Measurements from ENCODE around the gene TXNDC17.
"Not testable (repeated sequence)": the region's sequence is repeated elsewhere in the genome, so short reads cannot be mapped to it uniquely, and the experiment has no call there.

Gene TXNDC17

DNA sequence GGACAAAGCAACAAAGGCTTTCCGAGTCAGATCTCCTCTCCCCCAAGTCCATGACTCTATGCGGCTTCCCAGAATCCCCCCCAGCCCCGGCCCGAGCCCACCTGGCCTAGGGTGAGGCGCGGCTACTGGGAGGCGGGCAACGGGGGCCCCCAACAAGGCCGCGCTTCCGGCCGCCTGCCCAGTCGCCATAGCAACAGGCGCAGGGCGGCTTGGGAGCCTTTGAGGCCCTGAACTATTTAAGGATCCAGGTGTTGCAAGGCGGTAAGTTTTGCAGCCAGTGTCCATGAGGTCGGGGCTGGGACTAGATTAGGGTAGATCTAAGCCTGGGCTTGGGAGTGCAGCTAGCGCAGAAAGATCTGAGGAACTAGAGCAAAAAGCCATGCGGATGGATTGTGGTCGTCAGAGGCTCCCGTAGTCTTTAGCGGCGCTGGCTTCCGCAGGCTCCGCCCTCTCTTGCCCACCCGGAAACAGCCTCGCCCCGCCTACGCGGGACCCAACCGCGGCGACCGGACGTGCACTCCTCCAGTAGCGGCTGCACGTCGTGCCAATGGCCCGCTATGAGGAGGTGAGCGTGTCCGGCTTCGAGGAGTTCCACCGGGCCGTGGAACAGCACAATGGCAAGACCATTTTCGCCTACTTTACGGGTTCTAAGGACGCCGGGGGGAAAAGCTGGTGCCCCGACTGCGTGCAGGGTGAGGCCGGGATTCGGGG is at the start of gene TXNDC17, which contains the start of gene KIAA0753:
Gene TXNDC17, plus strand, starts transcription at position 525 of the 711 bp plus-strand sequence. Its CDS starts 23 bp downstream, at position 548.
Gene KIAA0753, minus strand, starts transcription at position 176 of the 711 bp plus-strand sequence. CDS start 5,608 bp downstream, outside the sequence.
- peak; percentile 49 for DNase-seq

DNA sequence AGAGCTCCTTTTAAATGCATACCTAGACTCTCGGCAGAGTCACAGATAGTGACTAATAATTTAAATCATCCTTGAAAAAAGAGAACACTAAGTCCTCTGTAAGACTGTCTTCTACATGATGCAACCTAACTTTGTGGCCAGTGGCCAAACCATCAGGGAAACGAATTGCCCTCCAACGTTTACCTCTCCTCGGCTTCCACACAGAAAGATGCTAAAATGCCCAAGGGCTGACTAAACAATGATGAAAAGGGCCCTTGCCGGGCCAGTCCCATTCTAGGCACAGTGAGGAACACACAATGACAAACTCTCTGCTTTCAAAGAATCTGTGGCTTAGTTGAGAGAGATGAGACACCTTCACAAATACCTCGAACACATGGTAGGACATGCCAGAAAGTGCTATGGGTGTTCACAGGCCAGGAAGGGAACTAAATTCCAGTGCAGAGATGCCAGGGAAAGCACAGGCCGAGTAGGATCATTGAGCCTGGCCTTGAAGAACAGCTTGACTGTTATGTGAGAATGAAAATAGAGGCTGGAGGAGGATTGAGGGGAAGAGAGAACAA is 49.2 kb upstream of the TXNDC17 start:
- no peak for DNase-seq

DNA sequence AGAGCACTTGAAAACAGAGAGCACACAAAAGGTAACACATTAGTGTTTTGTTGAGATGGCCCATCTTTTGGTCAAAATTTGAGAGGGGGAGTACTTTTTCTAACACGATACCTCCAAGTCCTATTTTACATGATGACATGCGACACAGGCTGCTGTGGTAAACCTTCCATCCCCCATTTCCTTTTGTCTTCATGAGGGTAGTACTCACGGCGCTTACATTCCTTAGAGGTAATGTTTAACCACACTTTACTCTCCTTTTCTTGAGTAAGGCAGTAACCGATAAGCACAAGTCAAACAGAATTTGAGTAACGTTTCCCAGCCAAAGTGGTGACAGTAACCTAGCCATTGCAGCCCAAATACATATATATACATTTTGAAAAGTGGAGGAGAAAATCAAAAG is 48.7 kb upstream of the TXNDC17 start:
- DNase-seq: no peak

DNA sequence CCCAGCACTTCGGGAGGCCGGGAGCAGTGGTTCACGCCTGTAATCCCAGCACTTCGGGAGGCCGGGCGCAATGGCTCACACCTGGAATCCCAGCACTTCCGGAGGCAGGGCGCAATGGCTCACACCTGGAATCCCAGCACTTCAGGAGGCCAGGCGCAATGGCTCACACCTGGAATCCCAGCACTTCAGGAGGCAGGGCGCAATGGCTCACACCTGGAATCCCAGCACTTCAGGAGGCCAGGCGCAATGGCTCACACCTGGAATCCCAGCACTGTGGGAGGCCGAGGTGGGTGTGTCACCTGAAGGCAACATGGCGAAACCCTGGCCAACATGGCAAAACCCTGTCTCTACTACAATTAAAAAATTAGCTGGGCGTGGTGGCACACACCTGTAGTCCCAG is 47.5 kb upstream of the TXNDC17 start:
- DNase-seq: not testable (repeated sequence)

DNA sequence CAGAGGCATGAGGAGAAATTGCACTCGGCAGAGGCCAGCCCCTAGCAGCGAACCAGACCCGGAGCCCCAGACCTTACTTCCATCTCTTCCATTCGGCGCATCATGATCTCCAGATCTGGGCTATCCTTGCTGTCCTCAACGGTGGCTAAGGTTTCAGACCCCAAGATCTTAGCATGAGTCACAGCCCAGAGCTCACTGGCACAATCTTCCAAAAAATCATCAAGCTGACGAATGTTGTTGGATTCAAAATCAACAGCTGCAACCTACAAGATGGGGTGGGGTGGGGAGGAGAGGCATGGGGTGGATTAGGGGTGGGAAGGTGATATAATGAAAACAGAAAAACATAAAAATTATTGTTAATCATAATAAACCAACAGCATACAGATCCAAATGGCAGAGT is 44.8 kb upstream of the TXNDC17 start:
- no peak for DNase-seq

DNA sequence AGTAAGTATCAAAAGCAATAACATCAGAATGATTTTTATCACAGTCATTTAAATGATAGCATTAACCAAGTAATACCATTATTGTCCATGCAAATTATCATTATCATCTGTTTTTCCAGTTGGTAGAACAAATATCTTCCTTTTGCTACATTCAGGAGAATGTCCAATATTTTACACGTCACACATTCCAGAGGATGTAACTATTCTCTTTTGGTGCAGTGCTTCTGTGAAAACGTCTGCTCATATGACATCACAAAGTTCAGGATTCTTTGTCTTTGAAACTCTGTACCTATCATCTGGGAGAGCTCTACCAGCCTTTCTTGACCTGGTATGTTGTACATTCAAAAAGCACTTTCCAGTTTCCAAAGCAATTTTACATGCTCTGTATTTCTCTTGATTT is 44.3 kb upstream of the TXNDC17 start:
- DNase-seq: no peak

DNA sequence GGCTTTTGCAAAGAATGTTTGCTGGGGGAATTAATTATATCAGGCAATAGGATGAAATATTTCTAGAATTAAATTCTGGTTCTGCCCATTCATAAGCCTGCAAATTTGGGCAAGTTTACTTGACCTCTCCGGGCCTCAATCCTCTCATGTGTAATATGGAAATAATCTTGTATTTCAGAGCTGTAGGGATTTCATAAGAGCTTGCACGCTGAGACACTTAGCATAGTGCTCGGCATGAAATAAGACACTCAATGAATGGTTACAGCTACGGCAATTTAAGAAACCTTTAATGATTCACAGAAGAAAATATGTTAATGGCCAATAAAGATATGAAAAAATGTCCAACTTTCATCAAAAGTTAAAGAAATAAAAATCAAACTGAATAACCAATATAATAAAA is 43.9 kb upstream of the TXNDC17 start:
- no peak for DNase-seq

DNA sequence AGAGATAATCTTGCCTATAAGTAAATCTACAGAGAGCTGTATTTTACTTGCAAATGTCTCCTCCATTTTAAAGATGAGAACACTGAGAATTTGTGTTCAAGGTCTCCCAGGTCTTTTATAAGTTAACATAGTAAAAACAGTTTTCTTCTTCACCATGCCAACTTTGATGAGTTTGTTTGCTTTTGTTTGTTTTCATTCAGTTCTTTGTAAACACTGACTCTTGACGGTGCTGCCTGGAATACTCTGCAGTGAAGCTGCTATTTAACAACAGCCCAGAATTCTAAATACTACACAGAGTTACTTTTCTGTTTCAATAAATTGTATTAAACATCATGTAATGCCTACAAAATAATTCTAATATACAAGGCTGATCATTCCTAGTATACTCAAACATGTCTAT is 43.1 kb upstream of the TXNDC17 start:
- DNase-seq: no peak

DNA sequence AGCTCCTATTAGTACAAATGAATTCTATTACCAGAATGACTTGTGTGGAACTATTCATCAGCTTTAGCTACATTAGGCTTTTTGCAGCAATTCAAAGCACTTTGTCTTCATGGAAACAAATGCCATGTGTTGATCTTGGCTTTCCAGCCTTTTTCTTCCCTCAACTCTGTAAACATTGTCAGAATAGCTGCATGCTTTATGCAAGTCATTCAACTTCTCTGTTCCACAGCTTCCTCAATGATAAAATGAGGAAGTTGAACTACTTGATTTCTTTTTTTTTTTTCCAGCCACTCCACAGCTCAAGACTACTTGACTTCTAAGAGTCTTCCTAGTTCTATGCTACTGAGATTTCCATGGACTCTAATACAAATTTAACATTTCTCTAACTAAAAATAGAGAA is 41.5 kb upstream of the TXNDC17 start:
- DNase-seq: no peak

DNA sequence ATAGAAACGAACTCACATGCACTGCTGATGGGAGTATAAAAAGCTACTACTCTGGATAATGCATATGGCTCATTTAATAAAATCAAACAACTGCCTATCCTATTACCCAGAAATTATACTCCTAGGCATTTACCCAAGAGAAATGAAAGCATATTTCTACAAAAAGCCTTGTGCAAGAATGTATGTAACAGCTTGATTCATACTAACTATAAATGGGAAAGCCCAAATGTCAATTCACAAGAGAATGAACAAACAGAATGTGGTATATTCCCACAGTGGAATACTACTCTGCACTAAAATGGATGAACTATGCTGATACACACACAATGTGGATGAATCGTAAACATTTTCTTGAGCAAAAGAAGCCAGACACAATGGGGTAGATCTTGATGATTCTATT is 38.7 kb upstream of the TXNDC17 start:
- DNase-seq: no peak

DNA sequence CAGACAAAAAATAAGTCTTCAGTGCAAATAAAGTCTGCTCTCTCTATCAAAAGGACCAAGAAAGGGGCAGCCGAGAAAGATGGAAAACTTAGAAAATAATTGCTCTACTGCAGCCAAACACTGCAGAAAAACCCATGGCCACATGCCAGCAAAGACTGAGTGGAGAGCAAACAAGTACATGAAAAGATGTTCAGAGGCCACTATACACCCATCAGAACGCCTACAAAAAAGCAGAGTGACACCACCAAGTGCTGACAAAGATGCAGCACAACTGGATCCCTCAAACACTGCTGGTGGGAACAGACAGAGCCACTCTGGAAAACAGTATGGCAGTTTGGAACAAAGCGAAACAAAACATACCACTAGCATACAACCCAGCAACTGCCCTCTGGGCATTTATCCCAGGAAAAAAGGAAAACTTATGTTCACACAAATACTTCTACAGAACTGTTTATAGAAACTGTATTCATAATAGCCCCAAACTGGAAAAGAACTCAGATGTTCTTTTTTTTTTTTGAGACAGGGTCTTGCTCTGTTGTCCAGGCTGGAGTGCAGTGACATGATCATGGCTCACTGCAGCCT is 37.0 kb upstream of the TXNDC17 start:
- no peak for DNase-seq

DNA sequence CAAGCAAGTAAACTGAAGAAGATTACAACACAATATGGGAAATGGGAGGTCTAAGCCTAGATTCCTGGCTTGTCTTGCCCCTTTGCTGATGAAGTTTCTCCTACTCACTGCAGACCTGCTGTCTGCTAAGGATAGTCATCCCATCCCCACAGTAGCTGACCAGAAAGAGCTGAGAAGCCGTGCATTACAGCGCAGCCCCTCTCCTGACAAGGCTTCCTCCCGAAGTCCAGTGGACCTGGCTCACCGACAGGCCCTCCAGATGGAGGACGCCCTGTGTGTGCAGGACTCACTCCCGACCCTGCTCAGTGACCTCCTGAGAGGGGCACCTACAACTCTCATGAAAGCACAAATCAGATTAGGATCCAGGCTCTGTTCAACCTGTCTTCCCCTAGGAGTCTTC is 35.7 kb upstream of the TXNDC17 start:
- DNase-seq: no peak

DNA sequence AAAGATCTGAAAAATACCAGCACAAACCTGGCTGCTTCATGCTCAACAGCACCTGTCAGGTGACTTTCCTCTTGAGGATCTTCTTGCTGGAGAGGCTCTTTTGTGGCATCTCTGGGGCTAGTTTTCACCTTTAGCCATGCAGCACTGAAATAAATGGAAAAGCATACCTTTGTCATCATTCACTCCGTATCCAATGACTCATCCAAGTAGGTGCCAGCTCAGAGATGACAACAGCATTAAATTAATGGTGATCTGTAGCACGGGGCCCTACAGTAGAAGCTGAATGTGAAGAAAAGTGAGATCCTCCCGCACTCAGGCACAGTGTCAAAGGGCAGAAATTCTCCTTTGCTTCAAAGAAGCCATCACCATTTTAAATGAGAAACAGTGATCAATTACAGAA is 32.5 kb upstream of the TXNDC17 start:
- no peak for DNase-seq

DNA sequence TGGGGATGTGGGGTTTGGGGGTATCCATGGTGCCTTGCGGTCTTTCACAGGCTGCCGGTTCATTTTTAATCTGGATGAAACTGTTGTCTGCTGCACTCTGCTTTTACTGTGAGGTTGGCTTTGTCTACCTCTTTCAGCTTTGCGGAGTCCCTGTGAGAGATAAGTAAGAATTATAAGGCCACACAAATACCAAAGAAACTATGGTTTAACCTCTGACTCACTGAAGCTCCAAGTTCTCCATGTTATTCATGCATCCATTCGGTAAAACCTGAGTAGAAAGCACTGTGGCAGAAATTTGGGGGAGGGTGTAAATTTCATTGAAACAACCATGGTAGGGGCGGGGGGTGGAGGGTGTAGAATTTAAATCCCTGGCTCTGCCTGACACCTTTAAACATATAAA is 30.8 kb upstream of the TXNDC17 start:
- no peak for DNase-seq

DNA sequence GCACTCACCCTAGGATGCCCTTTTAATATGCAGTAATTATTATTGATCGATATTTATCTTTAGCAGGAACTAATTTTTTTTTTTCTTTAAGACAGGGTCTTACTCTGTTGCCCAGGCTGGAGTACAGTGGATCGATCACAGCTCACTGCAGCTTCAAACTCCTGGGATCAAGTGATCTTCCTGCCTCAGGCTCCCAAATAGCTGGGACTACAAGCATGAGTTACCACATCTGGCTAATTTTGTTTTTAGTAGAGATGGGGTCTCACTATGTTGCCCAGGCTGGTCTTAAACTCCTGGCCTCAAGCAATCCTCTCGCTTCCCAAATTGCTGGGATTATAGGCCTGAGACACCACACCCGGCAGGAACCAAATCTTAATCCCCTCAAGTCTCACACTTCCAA is 29.6 kb upstream of the TXNDC17 start:
- DNase-seq: no peak

DNA sequence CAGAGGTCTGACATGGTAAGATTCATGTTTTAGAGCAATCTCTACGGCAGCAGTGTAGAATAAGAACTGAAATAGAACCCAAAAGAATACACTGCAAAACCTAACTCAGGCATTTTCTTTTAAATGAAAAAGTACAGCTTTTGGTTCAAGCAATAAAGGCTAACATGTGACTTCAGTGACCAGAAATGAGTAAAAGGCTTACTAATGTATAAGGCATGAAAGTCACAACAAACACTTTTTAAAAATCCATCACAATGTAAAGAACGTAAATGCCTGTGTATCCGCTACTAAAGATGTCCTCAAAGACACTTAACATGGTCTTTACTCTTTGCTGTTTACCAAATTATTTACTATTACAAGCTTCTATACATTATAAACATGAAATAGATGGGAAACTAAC is 16.9 kb upstream of the TXNDC17 start:
- no peak for DNase-seq

DNA sequence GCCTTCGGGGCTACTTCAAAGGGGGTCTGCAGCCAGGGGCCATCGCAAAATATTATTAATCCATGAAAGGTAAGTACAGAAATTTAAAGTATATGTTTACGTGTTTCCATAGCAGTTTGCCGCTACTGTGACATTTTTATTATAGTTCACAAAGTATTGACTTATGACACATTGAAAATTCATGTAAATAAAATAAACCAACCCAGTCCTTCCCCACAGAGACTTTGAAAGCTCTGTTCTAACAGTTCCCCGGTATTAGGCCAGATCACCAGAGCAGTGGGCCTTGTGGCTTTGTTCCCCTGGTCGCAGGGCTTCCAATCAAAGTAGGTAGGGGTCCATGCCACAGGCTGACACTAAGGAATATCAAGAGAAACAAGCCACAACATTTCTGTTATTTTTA is 14.2 kb upstream of the TXNDC17 start:
- no peak for DNase-seq

DNA sequence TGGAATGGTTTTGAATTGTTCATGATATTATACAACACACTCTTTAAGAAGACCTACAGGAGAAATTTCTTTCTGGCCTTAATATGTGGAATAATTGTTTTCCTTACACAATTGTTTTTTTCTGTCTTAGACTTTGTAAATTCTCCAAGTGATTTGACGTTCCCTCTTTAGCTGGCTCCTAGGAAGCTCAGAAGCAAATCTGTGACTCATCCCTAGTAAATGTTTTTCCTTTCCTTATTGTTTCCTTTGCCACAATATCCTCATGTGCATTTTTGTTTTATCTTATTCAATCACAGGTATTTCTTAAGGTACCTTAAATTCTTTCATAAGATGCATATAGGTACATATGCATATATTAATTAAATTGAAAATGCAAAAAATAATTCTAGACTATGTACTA is 13.8 kb upstream of the TXNDC17 start:
- no peak for DNase-seq

DNA sequence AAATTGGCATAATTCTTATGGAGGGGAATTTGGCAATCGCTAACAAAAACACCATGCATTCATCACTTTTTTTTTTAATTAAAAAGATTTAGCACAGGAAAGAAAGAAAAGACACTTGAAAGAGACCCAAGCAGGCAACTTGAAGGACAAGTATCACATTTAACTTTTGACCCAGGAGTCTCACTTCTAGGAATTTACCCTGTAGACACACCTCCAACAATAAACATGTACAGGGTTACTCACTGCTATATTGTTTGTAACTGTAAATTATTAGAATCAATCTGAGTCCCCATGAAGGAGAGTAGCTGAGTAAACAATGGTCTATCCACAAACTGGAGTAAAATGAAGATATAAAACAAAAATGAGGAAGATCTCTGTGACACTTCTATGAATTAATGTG is 10.5 kb upstream of the TXNDC17 start:
- no peak for DNase-seq

DNA sequence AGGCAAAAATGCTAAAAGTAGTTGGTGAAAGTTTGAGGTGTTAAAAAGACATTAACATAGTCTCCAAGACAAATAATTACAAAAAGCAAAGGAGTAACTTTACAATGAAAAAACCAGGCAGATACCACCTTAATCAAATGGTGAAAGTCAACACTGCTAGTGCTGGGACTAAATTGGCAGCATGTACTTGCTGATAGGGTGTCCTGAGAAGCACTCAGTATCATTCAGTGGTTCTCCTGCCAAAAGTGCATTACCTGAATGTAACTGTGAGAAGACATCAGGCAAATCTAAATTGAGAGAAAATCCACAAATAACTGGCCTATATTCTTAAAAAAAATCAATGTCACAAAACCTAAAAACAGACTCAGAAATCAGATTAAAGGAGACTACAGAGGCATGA is 8.3 kb upstream of the TXNDC17 start:
- DNase-seq: no peak

DNA sequence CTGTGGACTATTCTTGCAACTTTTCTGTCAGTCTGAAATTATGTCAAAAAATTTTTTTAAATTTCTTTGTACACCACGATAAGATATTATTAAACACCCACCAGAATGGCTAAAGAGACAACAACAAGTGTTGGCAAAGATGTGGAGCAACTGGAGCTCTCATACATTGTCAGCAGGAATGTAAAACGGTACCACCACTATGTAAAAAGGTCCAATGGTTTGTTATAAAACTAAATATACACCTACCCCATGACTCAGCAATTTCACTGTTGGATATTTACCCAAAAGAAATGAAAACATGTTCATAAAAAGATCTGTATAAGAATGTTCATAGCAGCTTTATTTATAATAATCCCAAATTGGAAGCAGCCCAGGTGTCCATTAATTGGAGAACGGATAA is 7.6 kb upstream of the TXNDC17 start:
- DNase-seq: no peak

DNA sequence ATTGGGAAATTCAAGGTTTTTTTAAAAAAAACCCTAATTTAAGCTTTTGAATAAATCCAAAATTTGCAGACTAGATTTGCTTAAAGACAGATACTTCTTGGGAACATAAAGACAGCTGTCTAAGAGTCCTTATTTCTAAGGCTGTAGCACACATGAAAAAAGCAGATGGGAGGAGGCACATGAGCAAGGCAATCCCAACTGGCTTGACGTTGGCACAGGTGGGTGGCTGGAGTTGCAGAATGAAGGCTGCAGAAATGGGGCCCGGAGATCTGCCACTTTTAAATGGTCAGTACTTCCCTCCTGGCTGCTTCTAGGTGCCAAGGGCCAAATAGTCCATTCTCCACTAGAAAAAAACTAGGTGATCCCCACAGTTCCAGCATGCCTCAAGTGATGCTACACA is 4.8 kb upstream of the TXNDC17 start:
- DNase-seq: no peak

DNA sequence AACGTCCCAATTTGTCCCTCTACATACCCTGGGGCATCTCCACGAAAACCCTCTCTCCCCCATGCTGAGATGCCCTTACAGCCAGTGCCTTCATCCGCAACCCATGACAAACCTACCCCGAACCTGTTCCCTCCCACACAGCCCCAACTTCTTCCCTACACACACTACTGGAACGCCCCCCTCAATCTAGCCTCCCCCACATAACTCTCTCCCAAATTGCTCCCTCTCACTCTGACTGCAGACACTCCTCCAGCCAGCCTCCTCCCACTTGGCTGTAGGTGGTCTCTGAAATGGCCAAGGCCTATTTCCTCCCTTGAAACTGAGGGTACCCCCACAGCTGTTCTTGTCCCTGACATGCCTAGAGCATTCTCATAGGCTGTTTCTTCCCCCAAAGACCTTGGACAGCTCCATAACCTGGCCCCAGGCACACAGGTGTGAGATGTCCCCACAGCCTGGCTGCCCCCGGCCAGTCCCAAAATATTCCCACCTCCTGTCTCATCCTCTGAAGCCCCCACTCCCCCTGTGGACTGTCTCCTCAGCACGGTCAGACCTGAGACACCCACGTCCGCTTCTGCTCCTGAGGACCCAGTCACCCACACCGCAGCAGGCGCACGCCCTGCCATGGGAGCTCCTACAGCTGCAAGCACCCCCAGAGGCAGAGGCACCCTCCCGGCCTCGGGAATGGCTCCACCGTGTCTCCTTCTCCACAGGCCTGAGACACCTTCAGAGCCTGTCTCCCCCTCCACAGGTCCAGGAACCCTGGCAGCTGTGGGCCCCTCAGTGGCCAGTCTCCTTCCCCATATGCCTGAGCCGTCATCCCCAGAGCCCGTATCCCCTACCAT is 4.0 kb upstream of the TXNDC17 start:
- DNase-seq: no peak

DNA sequence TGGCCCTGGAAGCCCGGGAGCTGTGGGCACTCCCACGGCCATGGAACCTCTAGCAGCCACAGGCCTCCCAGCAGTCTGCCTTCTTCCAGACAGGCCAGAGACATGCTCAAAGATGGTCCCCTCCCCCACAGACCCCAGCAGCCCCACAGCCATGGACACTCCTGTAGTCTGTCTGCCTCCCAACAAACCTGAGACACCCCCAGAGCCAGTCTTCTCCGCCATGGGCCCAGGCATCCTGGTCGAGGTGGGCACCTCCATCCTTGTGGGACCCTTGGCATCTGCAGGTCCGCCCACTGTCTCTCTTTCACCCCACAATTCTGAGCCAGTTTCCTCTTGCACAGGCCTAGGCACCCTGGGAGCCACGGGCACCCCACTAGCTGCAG is 3.4 kb upstream of the TXNDC17 start:
- no peak for DNase-seq

Data from SIG-M5 (cell line).